NCI-H1694 treated with DMSO at 0.1 percent for 48 hours (cell line): ENCODE results near the gene LRBA.

Source experiments
- DNase-seq: peaks from one replicate; lab custom pipeline; 2025; lab: John Stamatoyannopoulos, UW

LRBA gene

GRCh38 chr4:150280081-150280895 is 734.8 kb downstream of the LRBA start:
- no peak for DNase-seq

- DNase-seq, result no peak
These were observed 736.9 kb downstream of the LRBA start for GRCh38 chr4:150278206-150278605.

GRCh38 chr4:150268444-150268843 is 746.6 kb downstream of the LRBA start:
- no peak for DNase-seq

DNA sequence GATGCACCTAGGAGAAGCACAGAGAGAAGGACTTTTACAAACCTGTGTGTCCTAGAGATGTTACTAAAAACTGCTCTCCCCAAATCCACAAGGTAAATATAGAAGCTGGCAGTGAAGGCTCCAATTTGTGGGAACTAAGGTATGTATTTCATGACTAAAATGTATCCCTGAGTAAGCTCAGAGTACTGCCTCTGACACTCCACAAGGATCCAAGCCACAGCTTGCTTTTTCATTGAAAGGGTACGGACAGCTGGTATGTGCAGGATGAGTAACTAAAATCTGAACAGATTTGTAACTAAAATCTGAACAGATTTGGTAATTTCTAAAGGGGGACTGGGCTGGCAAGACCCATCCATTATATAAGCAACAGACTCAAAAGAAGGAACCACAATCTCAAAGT is 749.3 kb downstream of the LRBA start:
- no peak for DNase-seq

GRCh38 chr4:150264595-150265161 is 750.4 kb downstream of the LRBA start:
- no peak for DNase-seq

- no peak for DNase-seq
These were observed 752.5 kb downstream of the LRBA start for GRCh38 chr4:150262611-150263010.

GRCh38 chr4:150261571-150261970 is 753.5 kb downstream of the LRBA start:
- no peak for DNase-seq

DNA sequence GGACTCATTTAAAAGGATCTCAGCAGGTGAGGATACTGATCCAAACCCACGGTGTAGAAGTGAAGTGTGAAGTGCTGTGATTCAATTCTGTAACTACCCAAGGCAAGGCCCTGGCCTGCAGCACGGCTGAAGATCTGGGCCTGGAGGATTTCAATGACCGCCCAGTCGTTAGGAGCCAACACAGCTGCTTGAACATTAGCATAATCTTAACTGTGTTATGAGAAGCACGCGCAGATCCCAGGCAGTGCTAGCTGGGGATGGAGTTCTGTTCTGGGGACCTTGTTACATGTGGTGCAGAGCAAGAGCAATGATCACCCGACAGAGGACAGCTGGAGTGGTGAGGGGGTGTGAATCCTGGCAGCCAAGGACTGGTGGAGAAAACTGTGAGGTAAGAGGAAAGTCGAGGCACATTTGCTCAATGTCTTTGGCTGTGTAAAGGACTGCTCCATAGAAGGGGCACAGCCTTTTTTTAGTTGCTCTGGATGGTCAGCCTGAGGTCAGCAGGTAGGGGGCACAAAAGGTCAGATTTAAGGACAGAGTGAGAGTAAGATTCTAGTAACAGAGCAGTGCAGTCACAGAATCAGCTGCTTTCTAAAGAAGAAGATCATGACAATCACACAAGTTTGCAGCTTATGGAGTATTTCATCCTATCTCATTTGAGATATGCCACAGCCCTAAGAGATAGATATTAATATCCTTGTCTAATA is 755.1 kb downstream of the LRBA start:
- no peak for DNase-seq

GRCh38 chr4:150258569-150258968 is 756.5 kb downstream of the LRBA start:
- no peak for DNase-seq

GRCh38 chr4:150256841-150257730 is 758.0 kb downstream of the LRBA start:
- no peak for DNase-seq

GRCh38 chr4:150256225-150256620 is 758.9 kb downstream of the LRBA start:
- DNase-seq, result no peak

GRCh38 chr4:150255610-150256224 is 759.4 kb downstream of the LRBA start:
- no peak for DNase-seq

GRCh38 chr4:150253965-150254630 is 761.0 kb downstream of the LRBA start:
- no peak for DNase-seq

GRCh38 chr4:150253416-150253815 is 761.7 kb downstream of the LRBA start:
- no peak for DNase-seq

- no peak for DNase-seq
These were observed 762.3 kb downstream of the LRBA start for GRCh38 chr4:150252741-150253140.

GRCh38 chr4:150252306-150252705 is 762.8 kb downstream of the LRBA start:
- DNase-seq, result no peak

DNA sequence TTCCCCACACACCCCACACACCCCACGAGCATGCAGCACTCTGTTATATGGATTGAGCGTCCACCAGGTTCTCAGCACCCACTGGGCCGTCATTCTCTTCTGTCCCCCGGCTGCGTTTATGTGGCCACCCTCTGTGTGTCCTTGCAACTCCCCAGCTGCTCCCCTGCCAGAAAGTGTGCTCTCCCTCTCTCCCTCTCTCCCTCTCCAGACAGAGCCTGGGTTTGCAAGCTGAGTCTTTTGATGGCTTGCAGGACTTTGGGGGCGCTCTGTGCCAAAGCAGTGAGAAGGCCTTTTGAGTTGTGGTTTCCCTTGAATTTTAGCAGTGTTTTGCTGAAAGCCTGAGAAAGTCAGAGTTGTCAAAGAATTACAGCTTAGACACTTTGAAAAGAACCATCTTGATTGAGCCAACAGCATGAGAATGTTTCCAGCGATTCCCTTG is 763.3 kb downstream of the LRBA start:
- no peak for DNase-seq

DNA sequence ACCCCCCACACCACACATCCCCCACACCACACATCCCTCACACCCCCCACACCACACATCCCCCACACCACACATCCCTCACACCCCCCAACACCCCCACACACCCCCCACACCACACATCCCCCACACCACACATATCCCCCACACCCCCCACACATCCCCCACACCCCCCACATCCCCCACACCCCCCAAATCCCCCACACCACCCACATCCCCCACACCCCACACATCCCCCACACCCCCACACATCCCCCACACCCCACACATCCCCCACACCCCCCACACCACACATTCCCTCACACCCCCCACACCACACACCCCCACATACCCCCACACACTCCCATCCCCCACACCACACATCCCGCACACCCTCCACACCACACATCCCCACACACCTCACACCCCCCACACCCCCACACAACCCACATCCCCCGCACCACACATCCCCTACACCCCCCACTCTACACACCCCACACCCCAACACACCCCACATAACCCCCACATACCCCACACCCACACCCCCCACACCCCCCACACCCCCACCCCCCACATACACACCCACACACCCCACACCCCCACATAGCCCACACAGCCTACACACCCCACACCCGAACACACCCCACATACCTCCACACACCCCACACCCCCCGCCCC is 764.0 kb downstream of the LRBA start:
- DNase-seq, result no peak

DNA sequence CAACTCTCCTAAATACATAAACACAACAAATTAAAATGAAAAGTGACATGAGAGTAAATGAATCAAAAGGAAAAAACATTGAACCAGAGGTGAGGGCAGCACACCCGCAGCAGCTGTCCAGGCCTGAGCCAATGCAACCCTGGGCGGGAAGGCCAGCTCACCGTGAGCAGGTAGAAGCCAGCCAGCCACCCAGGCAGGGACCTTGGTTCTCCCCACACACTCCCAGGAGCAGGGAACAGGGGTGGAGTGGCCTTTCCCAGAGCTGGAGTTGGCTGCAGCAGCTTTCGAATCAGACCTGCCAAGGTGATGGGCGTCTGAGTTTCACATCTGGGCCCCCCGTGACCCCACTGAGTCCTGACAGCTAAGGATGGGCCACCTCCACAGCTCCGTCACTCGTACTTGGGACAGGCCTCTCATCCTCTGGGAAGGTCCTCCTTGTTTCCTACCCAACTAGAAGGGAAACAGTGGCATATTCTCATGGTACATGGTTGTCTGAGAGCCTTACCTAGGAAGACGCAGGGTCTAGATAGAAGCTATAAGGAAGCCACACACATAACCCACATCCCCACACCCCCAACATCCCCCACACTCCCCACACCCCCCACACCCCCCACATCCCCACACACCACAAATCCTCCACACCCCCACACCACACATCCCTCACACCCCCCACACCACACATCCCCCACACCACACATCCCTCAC is 764.6 kb downstream of the LRBA start:
- DNase-seq, result no peak

DNA sequence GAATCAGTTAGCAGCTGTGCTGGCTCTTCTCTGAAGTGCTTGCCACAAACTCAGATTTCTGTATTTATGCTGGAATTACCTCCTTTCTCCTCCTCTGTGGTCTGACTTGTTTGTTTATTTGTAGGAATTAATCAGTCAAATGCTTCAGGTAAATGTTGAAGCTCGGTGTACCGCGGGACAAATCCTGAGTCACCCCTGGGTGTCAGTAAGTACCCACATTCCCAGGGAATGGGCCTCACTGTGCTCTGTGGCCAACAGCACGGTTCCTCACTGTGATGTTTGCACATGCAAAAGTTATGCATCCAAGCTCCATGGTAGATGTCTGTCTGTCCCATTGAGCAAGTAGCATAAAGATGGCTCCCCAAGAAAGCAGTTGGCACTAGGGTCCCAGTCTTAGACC is 766.9 kb downstream of the LRBA start:
- no peak for DNase-seq
